ENCODE measurements around the gene POLR1D.

DNA sequence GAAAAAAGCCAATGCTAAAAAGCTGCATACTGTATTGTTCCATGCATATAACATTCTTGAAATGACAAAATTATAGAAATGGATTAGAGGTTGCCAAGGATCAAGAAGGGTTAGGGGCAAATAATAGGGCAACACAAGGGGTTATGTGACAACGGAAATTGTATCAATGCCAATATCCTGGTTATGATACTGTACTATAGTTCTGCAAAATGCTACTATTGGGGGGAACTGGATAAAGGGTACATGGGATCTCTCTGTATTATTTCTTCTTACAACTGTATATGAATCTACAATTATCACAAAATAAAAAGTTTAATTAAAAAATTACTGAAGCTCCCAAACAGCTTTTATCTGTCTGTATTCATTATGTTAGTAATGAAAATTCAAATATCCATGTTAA is 33.3 kb upstream of the POLR1D start:
- TF ChIP-seq, protein P1, sequence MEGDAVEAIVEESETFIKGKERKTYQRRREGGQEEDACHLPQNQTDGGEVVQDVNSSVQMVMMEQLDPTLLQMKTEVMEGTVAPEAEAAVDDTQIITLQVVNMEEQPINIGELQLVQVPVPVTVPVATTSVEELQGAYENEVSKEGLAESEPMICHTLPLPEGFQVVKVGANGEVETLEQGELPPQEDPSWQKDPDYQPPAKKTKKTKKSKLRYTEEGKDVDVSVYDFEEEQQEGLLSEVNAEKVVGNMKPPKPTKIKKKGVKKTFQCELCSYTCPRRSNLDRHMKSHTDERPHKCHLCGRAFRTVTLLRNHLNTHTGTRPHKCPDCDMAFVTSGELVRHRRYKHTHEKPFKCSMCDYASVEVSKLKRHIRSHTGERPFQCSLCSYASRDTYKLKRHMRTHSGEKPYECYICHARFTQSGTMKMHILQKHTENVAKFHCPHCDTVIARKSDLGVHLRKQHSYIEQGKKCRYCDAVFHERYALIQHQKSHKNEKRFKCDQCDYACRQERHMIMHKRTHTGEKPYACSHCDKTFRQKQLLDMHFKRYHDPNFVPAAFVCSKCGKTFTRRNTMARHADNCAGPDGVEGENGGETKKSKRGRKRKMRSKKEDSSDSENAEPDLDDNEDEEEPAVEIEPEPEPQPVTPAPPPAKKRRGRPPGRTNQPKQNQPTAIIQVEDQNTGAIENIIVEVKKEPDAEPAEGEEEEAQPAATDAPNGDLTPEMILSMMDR (IDR thresholded peaks at IDR 0.05) = no peak
- no peak for TF ChIP-seq POLR2A (IDR thresholded peaks at IDR 0.05)
